ENCODE data around the gene GLUL.

The GLUL gene

GRCh38 chr1:182404781-182405180 is 13.2 kb upstream of the GLUL start:
- peak; percentile 9 for TF ChIP-seq CTCF (IDR thresholded peaks at IDR 0.05; ENCODE audit: low read depth, low read length)
- TF ChIP-seq POLR2A (IDR thresholded peaks at IDR 0.05; ENCODE audit: extremely low read depth, insufficient read length) = no peak
- TF ChIP-seq MAX (IDR thresholded peaks at IDR 0.05; ENCODE audit: low read depth, low read length) = no peak
- TF ChIP-seq MYC (IDR thresholded peaks at IDR 0.05; ENCODE audit: low read depth, low read length) = no peak
- H3K4me3 ChIP-seq (ENCODE audit: low read depth, low read length) = no peak overlapping the region
- no peak for DNase-seq (ENCODE audit: low read depth)

GRCh38 chr1:182400567-182400966 is 9.0 kb upstream of the GLUL start, which contains the start of gene TEDDM1:
TSS of gene TEDDM1 (minus strand) at chr1:182400667. CDS start at chr1:182400485, 182 bp downstream.
- TF ChIP-seq MYC (IDR thresholded peaks at IDR 0.05; ENCODE audit: low read depth, low read length) = no peak
- TF ChIP-seq CTCF (IDR thresholded peaks at IDR 0.05; ENCODE audit: low read depth, low read length) = no peak
- no peak for TF ChIP-seq POLR2A (IDR thresholded peaks at IDR 0.05; ENCODE audit: extremely low read depth, insufficient read length)
- TF ChIP-seq MAX (IDR thresholded peaks at IDR 0.05; ENCODE audit: low read depth, low read length) = no peak
- H3K4me3 ChIP-seq (ENCODE audit: low read depth, low read length) = no peak within 1 kb of the TSS
- DNase-seq (ENCODE audit: low read depth) = no peak

- TF ChIP-seq POLR2A (IDR thresholded peaks at IDR 0.05; ENCODE audit: extremely low read depth, insufficient read length) = no peak
- TF ChIP-seq MAX (IDR thresholded peaks at IDR 0.05; ENCODE audit: low read depth, low read length) = no peak
- TF ChIP-seq CTCF (IDR thresholded peaks at IDR 0.05; ENCODE audit: low read depth, low read length) = no peak
- TF ChIP-seq MYC (IDR thresholded peaks at IDR 0.05; ENCODE audit: low read depth, low read length) = no peak
- DNase-seq (ENCODE audit: low read depth) = peak; percentile 50
Observed at GRCh38 chr1:182397653-182398393, 6.2 kb upstream of the GLUL start.

GRCh38 chr1:182395906-182396305 is 4.3 kb upstream of the GLUL start:
- TF ChIP-seq MAX (IDR thresholded peaks at IDR 0.05; ENCODE audit: low read depth, low read length) = no peak
- no peak for TF ChIP-seq CTCF (IDR thresholded peaks at IDR 0.05; ENCODE audit: low read depth, low read length)
- no peak for TF ChIP-seq POLR2A (IDR thresholded peaks at IDR 0.05; ENCODE audit: extremely low read depth, insufficient read length)
- TF ChIP-seq MYC (IDR thresholded peaks at IDR 0.05; ENCODE audit: low read depth, low read length) = no peak
- no peak overlapping the region for H3K4me3 ChIP-seq (ENCODE audit: low read depth, low read length)
- no peak for DNase-seq (ENCODE audit: low read depth)

More at GRCh38 chr1:182397653-182398393, 6.2 kb upstream of the GLUL start:
- H3K4me3 ChIP-seq (ENCODE audit: low read depth, low read length) = no peak overlapping the region

GRCh38 chr1:182394055-182394775 is 2.6 kb upstream of the GLUL start:
- TF ChIP-seq MYC (IDR thresholded peaks at IDR 0.05; ENCODE audit: low read depth, low read length) (no peak; the same call in 1 of the 2 replicates), MAX (IDR thresholded peaks at IDR 0.05; ENCODE audit: low read depth, low read length) (peak; percentile 69)
- peak; percentile 78 for DNase-seq (ENCODE audit: low read depth)
- no peak overlapping the region for H3K4me3 ChIP-seq (ENCODE audit: low read depth, low read length)
